Gastroesophageal sphincter (tissue), 3 donors: Measurements from ENCODE around the gene CEACAM6.
A peak's percentile ranks its signal among the peaks of the same experiment; 100 is the strongest.

Experiments used
- EP300 ChIP-seq: sonication (generic); formaldehyde crosslinking; IDR thresholded peaks from one replicate; pipeline ENCODE4 v1.6.1; 2017; ENCODE audit warnings: antibody characterized with exemption, mild to moderate bottlenecking
- TF ChIP-seq, protein P1 (sequence below), 4 experiments: fragments of 200-600 bp in 2 of 4; fragments of 450-650 bp in 2 of 4; sonication (generic) in 1 of 4; IDR thresholded peaks; one replicate each; pipeline ENCODE4 v1.5.1; 2017 to 2019; ENCODE audit warnings: antibody characterized with exemption in 4 of 4, mild to moderate bottlenecking in 2 of 4, moderate library complexity in 2 of 4

DNA sequence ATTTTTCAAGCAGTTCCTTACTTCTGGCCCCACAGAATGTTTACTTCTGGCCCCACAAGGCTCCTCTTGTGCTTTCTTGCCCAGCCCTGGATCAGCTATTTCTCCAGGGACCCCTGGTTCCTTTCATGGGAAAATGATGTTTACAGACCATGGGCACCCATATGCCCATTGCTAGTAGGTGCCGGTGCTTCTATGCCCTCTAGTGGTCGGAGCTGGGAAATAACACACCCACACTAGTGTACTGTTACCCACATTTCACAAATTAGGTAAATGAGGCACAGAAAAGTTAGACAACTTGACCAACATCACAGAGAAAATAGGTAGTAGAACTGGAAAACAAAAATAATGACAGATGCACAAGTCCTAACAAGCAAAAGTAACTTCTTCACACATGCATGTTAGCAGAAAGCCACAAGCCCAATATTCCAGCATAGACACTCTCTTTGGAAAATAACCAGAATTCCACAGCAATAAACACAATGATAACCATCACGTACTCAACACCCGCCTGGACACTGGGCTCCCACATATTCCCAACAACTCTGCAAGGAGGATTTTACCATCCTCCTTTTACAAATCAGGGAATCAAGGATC lies 1.3 kb upstream of the CEACAM6 start:
- TF ChIP-seq, protein P1, sequence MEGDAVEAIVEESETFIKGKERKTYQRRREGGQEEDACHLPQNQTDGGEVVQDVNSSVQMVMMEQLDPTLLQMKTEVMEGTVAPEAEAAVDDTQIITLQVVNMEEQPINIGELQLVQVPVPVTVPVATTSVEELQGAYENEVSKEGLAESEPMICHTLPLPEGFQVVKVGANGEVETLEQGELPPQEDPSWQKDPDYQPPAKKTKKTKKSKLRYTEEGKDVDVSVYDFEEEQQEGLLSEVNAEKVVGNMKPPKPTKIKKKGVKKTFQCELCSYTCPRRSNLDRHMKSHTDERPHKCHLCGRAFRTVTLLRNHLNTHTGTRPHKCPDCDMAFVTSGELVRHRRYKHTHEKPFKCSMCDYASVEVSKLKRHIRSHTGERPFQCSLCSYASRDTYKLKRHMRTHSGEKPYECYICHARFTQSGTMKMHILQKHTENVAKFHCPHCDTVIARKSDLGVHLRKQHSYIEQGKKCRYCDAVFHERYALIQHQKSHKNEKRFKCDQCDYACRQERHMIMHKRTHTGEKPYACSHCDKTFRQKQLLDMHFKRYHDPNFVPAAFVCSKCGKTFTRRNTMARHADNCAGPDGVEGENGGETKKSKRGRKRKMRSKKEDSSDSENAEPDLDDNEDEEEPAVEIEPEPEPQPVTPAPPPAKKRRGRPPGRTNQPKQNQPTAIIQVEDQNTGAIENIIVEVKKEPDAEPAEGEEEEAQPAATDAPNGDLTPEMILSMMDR (IDR thresholded peaks at IDR 0.05) = peak; percentile 31 to 66 (median 40)
- TF ChIP-seq EP300 = no peak
